ENCODE results near the gene AMOTL2.

DNA sequence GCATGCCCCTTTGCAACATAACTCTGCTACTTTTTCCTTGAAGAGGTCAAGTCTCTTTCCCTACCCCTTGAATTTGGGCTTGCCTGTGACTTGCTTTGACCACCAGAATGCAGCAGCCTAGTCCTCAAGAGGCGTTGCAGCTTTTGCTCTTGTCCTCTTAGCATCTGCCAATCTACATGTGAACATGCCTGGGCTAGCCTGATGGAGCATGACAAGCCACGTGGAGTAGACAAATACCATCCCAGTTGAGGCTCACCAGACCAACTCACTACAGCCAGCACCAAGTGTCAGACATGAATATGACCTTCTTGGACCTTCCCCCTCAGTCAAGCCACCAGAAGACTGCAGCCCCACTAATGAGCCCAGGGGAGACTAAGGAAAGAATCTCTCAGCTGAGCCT is 32.9 kb downstream of the AMOTL2 start:
- no peak for TF ChIP-seq CTCF (conservative IDR thresholded peaks at IDR 0.05 in 1 of 2, IDR thresholded peaks at IDR 0.05 in 1 of 2; ENCODE audit: extremely low read depth in 1 of 2, insufficient read depth in 1 of 2, low read depth in 1 of 2, low read length in 2 of 2)
- no peak for TF ChIP-seq EZH2 (IDR thresholded peaks at IDR 0.05; ENCODE audit: borderline replicate concordance, low read length)
